SU-DHL-6 (cell line): ENCODE measurements around the gene SRGAP3.

ENCODE experiments used
- H2AFZ ChIP-seq: fragments of 200-600 bp; sonication (generic); 2 replicates; pipeline ENCODE4 v1.6.1; 2014; ENCODE audit warnings: low read depth, mild to moderate bottlenecking, moderate library complexity, mixed read lengths, antibody characterized with exemption, low read length; ENCODE audit not compliant: severe bottlenecking
- H3F3A ChIP-seq: fragments of 200-600 bp; shearing (Covaris generic); 2 replicates; pipeline ENCODE4 v1.6.0; 2016; ENCODE audit warnings: antibody characterized with exemption, mild to moderate bottlenecking; ENCODE audit not compliant: insufficient read depth
- H3K27ac ChIP-seq: fragments of 200-600 bp; sonication (generic); 2 replicates; pipeline ENCODE4 v1.5.1; 2016; ENCODE audit warnings: low read depth, mild to moderate bottlenecking, low read length, moderate library complexity, mixed read lengths
- H3K27me3 ChIP-seq: fragments of 200-600 bp; sonication (generic), shearing (Covaris generic); 2 replicates; pipeline ENCODE4 v1.6.0; 2014; ENCODE audit warnings: mild to moderate bottlenecking, low read length
- H3K36me3 ChIP-seq: fragments of 200-600 bp; sonication (generic); 2 replicates; pipeline ENCODE4 v1.6.1; 2014; ENCODE audit warnings: mild to moderate bottlenecking, low read length, mixed read lengths
- H3K4me2 ChIP-seq: fragments of 300-600, 200-600 bp; shearing (Covaris generic), sonication (generic); 2 replicates; pipeline ENCODE4 v1.6.0; 2014; ENCODE audit warnings: low read length, low read depth, mild to moderate bottlenecking; ENCODE audit not compliant: poor library complexity, severe bottlenecking
- H3K4me3 ChIP-seq: fragments of 200-600 bp; sonication (generic); 2 replicates; pipeline ENCODE4 v1.5.1; 2014; ENCODE audit warnings: antibody characterized with exemption, low read length, mild to moderate bottlenecking, mixed read lengths; ENCODE audit not compliant: insufficient read depth, poor library complexity, severe bottlenecking
- H3K79me2 ChIP-seq: fragments of 200-600 bp; sonication (generic); 2 replicates; pipeline ENCODE4 v1.6.1; 2014; ENCODE audit warnings: mild to moderate bottlenecking, low read length, moderate library complexity; ENCODE audit not compliant: insufficient read depth
- H3K9ac ChIP-seq: fragments of 200-600 bp; sonication (generic); 2 replicates; pipeline ENCODE4 v1.7.0; 2014; ENCODE audit warnings: mild to moderate bottlenecking, low read length
- H3K9me2 ChIP-seq: fragments of 200-600 bp; sonication (generic); replicated peaks from 2 replicates; pipeline ENCODE4 v1.6.1; 2014; ENCODE audit warnings: low read length; ENCODE audit not compliant: insufficient read depth
- H3K9me3 ChIP-seq: fragments of 200-600 bp; sonication (generic); 2 replicates; pipeline ENCODE4 v1.6.1; 2014; ENCODE audit warnings: low read length, mixed read lengths; ENCODE audit not compliant: insufficient read depth
- H4K20me1 ChIP-seq: fragments of 200-600 bp; sonication (generic); 2 replicates; pipeline ENCODE4 v1.6.1; 2014; ENCODE audit warnings: low read depth, mild to moderate bottlenecking, antibody characterized with exemption, low read length, moderate library complexity, mixed read lengths
- CTCF ChIP-seq: fragments of 200-600 bp; sonication (generic); IDR thresholded peaks from one replicate; pipeline ENCODE4 v1.5.1; 2017; ENCODE audit warnings: antibody characterized with exemption, mild to moderate bottlenecking, low read length, moderate library complexity; ENCODE audit not compliant: insufficient read depth, poor library complexity, severe bottlenecking
- EZH2phosphoT487 ChIP-seq: fragments of 200-600 bp; sonication (generic), shearing (Covaris generic); conservative IDR thresholded peaks from 2 replicates; pipeline ENCODE4 v1.6.1; 2018; ENCODE audit warnings: mild to moderate bottlenecking, antibody characterized with exemption, low read length, moderate library complexity, mixed read lengths

SRGAP3 gene

DNA sequence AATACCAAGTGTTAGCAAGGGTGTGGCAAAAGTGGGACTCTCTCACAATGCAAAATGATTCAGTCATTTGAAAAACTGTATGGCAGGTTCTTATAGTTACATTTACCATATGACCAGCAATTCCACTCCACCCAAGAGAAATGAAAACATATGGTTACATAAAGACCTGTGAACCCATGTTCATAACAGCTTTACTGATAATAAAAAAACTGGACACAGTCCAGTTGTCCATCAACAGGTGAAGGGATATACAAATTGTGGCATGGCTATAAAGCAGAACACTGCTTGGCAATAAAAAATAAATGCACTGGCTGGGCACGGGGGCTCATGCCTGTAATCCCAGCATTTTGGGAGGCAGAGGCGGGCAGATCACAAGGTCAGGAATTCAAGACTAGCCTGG lies 316.9 kb downstream of the SRGAP3 start:
- Histone ChIP-seq H3F3A (0 out of 2 replicates have a peak, but pooled peaks cover 2% of the 10 kb centered on the region), H2AFZ (no peak overlapping the region), H3K27me3 (no peaks in the 10 kb centered on the region), H3K9me2 (no peaks in the 10 kb centered on the region), H3K79me2 (no peaks in the 10 kb centered on the region; the same call in 1 of the 2 replicates), H3K9ac (no peak overlapping the region), H3K4me3 (no peak overlapping the region), H3K9me3 (no peaks in the 10 kb centered on the region), H4K20me1 (0 out of 2 replicates have a peak, but pooled peaks cover 5% of the 10 kb centered on the region), H3K27ac (no peak overlapping the region), H3K4me2 (no peak overlapping the region), H3K36me3 (peaks cover 20% of the 10 kb centered on the region; the same call in 1 of the 2 replicates)
- TF ChIP-seq EZH2phosphoT487 = no peak
- no peak for TF ChIP-seq CTCF

- H3F3A ChIP-seq = 0 out of 2 replicates have a peak, but pooled peaks cover 2% of the 10 kb centered on the region
- TF ChIP-seq CTCF (no peak), EZH2phosphoT487 (no peak)
- no peak overlapping the region for H3K4me3 ChIP-seq
- no peak overlapping the region for H2AFZ ChIP-seq
- no peaks in the 10 kb centered on the region; the same call in 1 of the 2 replicates for H3K79me2 ChIP-seq
- H3K9ac ChIP-seq = no peak overlapping the region
- H3K36me3 ChIP-seq = peaks cover 18% of the 10 kb centered on the region; the same call in 1 of the 2 replicates
- H4K20me1 ChIP-seq = 0 out of 2 replicates have a peak, but pooled peaks cover 5% of the 10 kb centered on the region
- H3K27me3 ChIP-seq = no peaks in the 10 kb centered on the region
- no peaks in the 10 kb centered on the region for H3K9me3 ChIP-seq
- H3K4me2 ChIP-seq = no peak overlapping the region
- no peak overlapping the region for H3K27ac ChIP-seq
- no peaks in the 10 kb centered on the region for H3K9me2 ChIP-seq
Measured at GRCh38 chr3:8931342-8931741, 318.1 kb downstream of the SRGAP3 start.
